Measurements from ENCODE around the gene TASP1.

TASP1 gene

DNA sequence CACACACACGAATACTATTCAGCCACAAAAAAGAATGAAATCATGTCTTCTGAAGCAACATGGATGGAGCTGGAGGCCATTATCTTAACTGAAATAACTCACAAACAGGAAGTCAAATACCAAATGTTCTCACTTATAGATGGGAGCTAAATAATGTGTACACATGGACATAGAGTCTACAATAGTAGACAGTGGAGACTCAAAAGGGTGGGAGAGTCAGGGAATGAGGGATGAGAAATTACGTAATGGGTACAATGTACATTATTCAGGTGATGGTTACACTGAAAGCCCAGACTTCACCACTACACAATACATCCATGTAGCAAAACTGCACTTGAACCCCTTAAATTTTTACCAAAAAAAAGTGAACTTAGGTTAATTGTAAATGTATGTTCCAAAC lies 160.4 kb downstream of the TASP1 start:
- no peak overlapping the region for H3K4me3 ChIP-seq (replicated peaks in 1 of 2; ENCODE audit: low read depth in 2 of 2, low read length in 2 of 2)
- TF ChIP-seq, protein P1, sequence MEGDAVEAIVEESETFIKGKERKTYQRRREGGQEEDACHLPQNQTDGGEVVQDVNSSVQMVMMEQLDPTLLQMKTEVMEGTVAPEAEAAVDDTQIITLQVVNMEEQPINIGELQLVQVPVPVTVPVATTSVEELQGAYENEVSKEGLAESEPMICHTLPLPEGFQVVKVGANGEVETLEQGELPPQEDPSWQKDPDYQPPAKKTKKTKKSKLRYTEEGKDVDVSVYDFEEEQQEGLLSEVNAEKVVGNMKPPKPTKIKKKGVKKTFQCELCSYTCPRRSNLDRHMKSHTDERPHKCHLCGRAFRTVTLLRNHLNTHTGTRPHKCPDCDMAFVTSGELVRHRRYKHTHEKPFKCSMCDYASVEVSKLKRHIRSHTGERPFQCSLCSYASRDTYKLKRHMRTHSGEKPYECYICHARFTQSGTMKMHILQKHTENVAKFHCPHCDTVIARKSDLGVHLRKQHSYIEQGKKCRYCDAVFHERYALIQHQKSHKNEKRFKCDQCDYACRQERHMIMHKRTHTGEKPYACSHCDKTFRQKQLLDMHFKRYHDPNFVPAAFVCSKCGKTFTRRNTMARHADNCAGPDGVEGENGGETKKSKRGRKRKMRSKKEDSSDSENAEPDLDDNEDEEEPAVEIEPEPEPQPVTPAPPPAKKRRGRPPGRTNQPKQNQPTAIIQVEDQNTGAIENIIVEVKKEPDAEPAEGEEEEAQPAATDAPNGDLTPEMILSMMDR (IDR thresholded peaks at IDR 0.05; ENCODE audit: low read depth, low read length), result no peak
- no peak for DNase-seq (ENCODE audit: low read depth in 2 of 2)

- no peak overlapping the region for H3K4me3 ChIP-seq (replicated peaks in 1 of 2; ENCODE audit: low read depth in 2 of 2, low read length in 2 of 2)
- TF ChIP-seq, protein P1 (IDR thresholded peaks at IDR 0.05; ENCODE audit: low read depth, low read length), result no peak
- no peak for DNase-seq (ENCODE audit: low read depth in 2 of 2)
Measured at GRCh38 chr20:13474467-13474866, 164.3 kb downstream of the TASP1 start.

DNA sequence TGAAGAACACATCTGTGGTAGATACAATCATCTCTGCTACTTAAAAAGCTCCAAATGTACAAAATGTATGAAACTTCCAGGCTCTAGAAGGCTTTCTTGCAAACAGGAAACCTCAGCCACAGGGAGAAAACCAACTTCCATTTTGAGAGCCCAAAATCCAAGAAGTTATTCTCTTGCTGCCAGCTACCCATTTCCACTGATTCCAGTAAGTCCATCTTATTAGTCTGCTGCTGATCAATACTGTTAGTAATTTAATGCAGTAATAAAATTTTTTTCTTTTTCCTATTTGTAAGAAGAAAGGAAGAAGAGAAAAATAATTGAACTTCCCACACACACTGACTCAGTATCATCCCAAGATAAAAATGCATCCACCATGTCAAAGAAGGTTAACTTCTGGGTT lies 169.5 kb downstream of the TASP1 start:
- no peak for DNase-seq (ENCODE audit: low read depth in 2 of 2)
- TF ChIP-seq, protein P1 (IDR thresholded peaks at IDR 0.05; ENCODE audit: low read depth, low read length), result no peak
- H3K4me3 ChIP-seq (replicated peaks in 1 of 2; ENCODE audit: low read depth in 2 of 2, low read length in 2 of 2), result no peak overlapping the region

DNA sequence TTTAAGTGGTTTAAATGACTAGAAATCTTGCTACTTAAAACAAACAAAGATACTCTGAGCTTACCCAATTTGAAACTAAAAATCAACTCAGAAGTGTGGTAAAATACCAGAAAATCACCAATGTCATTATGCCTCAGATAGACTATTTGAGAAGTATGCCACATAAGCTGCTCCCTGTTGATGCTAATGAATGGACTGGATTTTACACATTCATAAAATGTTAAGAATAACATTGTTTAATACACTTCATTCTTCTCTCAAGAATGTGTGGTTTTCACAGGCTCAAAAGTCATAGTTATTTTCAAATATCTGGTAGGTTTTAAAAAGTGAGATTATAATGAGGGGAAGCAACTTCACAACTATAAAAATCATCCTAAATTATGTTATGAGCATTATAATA lies 170.6 kb downstream of the TASP1 start:
- TF ChIP-seq, protein P1 (IDR thresholded peaks at IDR 0.05; ENCODE audit: low read depth, low read length), result no peak
- no peak for DNase-seq (ENCODE audit: low read depth in 2 of 2)

DNA sequence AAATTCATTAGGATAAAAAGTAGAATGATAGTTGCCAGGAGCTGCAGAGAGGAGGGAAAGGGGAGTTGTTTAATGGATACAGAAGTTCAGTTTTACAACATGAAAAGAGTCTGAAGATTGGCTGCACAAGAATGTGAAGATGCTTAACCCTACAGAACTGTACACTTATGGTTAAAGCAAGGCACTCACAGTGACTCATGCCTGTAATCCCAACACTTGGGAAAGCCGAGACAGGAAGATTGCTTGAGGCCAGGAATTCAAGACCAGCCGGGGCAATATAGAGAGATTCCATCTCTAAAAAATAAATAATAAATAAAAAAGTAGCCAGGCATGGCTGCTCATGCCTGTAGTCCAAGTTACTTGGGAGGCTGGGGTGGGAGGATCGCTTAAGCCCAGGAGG lies 174.0 kb downstream of the TASP1 start:
- H3K4me3 ChIP-seq (replicated peaks in 1 of 2; ENCODE audit: low read depth in 2 of 2, low read length in 2 of 2), result no peak overlapping the region
- TF ChIP-seq, protein P1 (IDR thresholded peaks at IDR 0.05; ENCODE audit: low read depth, low read length), result no peak
- DNase-seq (ENCODE audit: low read depth in 2 of 2), result no peak

More for the DNA sequence above, 170.6 kb downstream of the TASP1 start:
- no peak overlapping the region for H3K4me3 ChIP-seq (replicated peaks in 1 of 2; ENCODE audit: low read depth in 2 of 2, low read length in 2 of 2)

DNA sequence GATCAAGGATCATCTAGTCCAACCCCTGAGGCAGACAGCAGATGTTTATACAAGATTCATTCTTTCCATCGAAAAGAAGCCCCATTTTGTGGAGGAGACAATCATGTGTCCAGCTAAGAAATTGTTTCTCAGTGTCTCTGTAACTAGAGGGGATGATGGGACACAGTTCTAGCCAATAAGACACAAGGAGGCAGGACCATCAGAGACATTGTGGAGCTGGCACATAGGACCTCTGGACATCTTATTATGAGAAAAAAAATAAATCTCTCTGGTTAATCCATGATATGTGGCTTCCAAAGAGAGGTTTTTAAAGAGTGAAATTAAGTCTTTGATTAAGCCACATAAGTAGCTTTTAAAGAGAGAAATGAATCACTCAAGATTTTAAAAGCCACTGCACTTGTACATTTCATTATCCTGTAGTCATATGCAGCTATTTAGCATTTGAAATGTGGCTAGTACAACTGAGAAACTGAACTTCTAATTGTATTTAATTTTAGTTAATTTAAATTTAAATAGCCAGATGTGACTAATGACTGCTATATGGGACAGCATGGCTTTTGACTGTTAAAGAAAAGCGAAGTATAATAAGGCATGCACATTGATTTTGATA lies 176.8 kb downstream of the TASP1 start:
- TF ChIP-seq, protein P1 (IDR thresholded peaks at IDR 0.05; ENCODE audit: low read depth, low read length), result no peak
- DNase-seq (ENCODE audit: low read depth in 2 of 2), result no peak
- no peak overlapping the region for H3K4me3 ChIP-seq (replicated peaks in 1 of 2; ENCODE audit: low read depth in 2 of 2, low read length in 2 of 2)

All from cardiac fibroblast (primary cell).